Heart right ventricle (tissue), 16 donors: ENCODE data around the gene SIN3A. TPM values are rescaled to one million over a fixed set of nuclear protein-coding genes. Genes with fewer than 3 reads are reported as not detected.

ENCODE experiments used
- ATAC-seq, 8 donors: fragments of 200-7000 bp; cut with Tn5 transposase; one replicate each; pipeline ENCODE4 v1.9.1; 2020; ENCODE audit warnings: mild to moderate bottlenecking in 8 of 8, moderate library complexity in 8 of 8, moderate number of reproducible peaks in 1 of 8
- DNase-seq, 2 donors: peaks; one replicate each; pipeline ENCODE4 v3.0.0-alpha.2; 2020
- H3K27ac ChIP-seq, 10 donors: fragments of 200-600 bp; sonication (generic) in 2 of 10; one replicate each; pipeline versions ENCODE4 v1.5.0 to v1.8.0; 2020 to 2022; ENCODE audit warnings: mild to moderate bottlenecking in 3 of 10
- H3K27me3 ChIP-seq, 7 donors: fragments of 200-600 bp; one replicate each; pipeline ENCODE4 v1.8.0; 2021 to 2022; ENCODE audit warnings: mild to moderate bottlenecking in 2 of 7
- H3K36me3 ChIP-seq, 9 donors: fragments of 200-600 bp; sonication (generic) in 1 of 9; one replicate each; pipeline versions ENCODE4 v1.5.0 to v1.8.0; 2020 to 2022; ENCODE audit warnings: mild to moderate bottlenecking in 2 of 9
- H3K4me1 ChIP-seq, 9 donors: fragments of 200-600 bp; sonication (generic) in 1 of 9; one replicate each; pipeline versions ENCODE4 v1.5.0 to v1.8.0; 2020 to 2022; ENCODE audit warnings: mild to moderate bottlenecking in 4 of 9
- H3K4me3 ChIP-seq, 10 donors: fragments of 200-600 bp; sonication (generic) in 2 of 10; one replicate each; pipeline versions ENCODE4 v1.5.0 to v1.8.0; 2020 to 2022; ENCODE audit warnings: mild to moderate bottlenecking in 7 of 10, moderate library complexity in 2 of 10
- H3K9me3 ChIP-seq, 11 donors: fragments of 200-600 bp in 10 of 11; sonication (generic) in 2 of 11; one replicate each; pipeline versions ENCODE4 v1.5.0 to v1.8.0; 2013 to 2022; ENCODE audit warnings: mild to moderate bottlenecking in 2 of 11, control low read depth in 1 of 11, moderate library complexity in 1 of 11
- WGBS, 2 donors: extraction: QIAGEN DNeasy Blood & Tissue Kit; methylation state at CpG; one replicate each; pipeline ENCODE4 v1.1.7; 2013; ENCODE audit warnings: inconsistent platforms in 1 of 2; 5-methylcytosine and 5-hydroxymethylcytosine counted together
- intact Hi-C, 10 donors: fragments of 100-400 bp; cut with DNase I; formaldehyde crosslinking; loops; one replicate each; pipeline versions ENCODE4 v1.11.1 to v1.14.2; 2022
- polyA plus RNA-seq, 2 donors: library from polyadenylated mRNA; stranded (reverse); fragments of 200-250 nt; gene quantifications; one replicate each; pipeline ENCODE4 v1.2.3, GENCODE V29; 2013
- total RNA-seq, 10 donors: library from RNA; stranded (reverse); fragmentation: NEBNext Ultra II Directional in 3 of 10; extraction: Animal tissue kit (Norgen Biotek cat#: 25700) in 3 of 10; gene quantifications; one replicate each; pipeline versions ENCODE4 v1.2.1 to v1.2.4, GENCODE V29; 2021 to 2023
- TF ChIP-seq, protein P1 (sequence below), 9 donors: fragments of 200-600 bp; sonication (generic) in 2 of 9; IDR thresholded peaks; one replicate each; pipeline versions ENCODE4 v1.5.0 to v1.8.0; 2021 to 2022; ENCODE audit warnings: antibody characterized with exemption in 9 of 9, mild to moderate bottlenecking in 5 of 9, moderate library complexity in 1 of 9
- donor health status: Arrhythmogenic right ventricular cardiomyopathy.
- donor health status: ischemic (EF 13 %, LVEDD 7.1; RV severe dilation, severe dysfunction).
- donor health status: healthy with polysubstance abuse.
- donor health status: DM: no; HTN: yes; CAD: no.
- donor health status: DM: no; HTN: no; CAD: no.
- donor health status: ischemic (EF 25% LVEDD 6.9; RV normal size, moderate dysfunction).
- donor health status: ischemic (EF 25% LVEDD 5.7; RV mildly dilated, moderate dysfunction).
- donor health status: healthy.
- donor health status: DM: yes; HTN: yes; CAD: no.
- donor health status: Ischemic cardiomyopathy.
- donor health status: ischemic (EF 35%, LVEDD 5.7; RV mildly dilated, moderate dysfunction).
- donor health status: nonischemic (EF 11% LVEDD 7.7; RV severe dilation, severe dysfunction).
- donor health status: DM: yes; HTN: yes; CAD: no.
- donor health status: PGD.
- donor health status: ischemic (EF 29% LVEDD 5.4; RV normal size, mild dysfunction).
- donor health status: nonischemic (EF 23%, LVEDD 6.1; RV moderate dilation, normal function).

SIN3A gene
- total and polyA plus RNA-seq, 12 donors, result 7.9 to 41.8 (median 29.3) TPM

DNA sequence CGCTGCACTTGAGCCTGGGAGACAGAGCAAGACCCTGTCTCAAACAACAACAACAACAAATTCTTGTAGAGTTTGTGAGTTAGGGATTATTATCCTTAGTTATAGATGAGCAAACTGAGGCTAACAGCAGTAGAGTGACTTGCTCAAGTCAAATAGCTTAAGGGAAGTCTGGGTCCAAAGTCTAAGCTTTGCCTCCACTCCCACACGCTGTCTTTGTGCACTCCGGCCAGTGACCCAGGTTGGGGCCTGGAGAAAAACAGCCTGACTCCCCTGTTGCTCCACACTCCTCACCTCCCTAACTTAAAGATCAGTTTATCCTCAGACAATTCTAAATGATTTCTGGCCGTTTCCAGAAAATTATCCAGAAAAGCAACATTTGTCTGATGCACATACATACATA lies 9.2 kb upstream of the SIN3A start:
- intact Hi-C loops, result loop anchor here in 2 of 10 donors (10.0 kb wide), 2 partner anchors 114 to 144 kb away; partner anchors contain the start of gene PTPN9 (in 1 of the 2)
- H3K4me3 ChIP-seq, result no peak overlapping the region
- H3K36me3 ChIP-seq, result peaks cover 0 to 8% (median 0%) of the 10 kb centered on the region in 9 donors
- no peak overlapping the region for H3K27ac ChIP-seq
- no peak for ATAC-seq
- no peaks in the 10 kb centered on the region for H3K27me3 ChIP-seq
- TF ChIP-seq, protein P1, sequence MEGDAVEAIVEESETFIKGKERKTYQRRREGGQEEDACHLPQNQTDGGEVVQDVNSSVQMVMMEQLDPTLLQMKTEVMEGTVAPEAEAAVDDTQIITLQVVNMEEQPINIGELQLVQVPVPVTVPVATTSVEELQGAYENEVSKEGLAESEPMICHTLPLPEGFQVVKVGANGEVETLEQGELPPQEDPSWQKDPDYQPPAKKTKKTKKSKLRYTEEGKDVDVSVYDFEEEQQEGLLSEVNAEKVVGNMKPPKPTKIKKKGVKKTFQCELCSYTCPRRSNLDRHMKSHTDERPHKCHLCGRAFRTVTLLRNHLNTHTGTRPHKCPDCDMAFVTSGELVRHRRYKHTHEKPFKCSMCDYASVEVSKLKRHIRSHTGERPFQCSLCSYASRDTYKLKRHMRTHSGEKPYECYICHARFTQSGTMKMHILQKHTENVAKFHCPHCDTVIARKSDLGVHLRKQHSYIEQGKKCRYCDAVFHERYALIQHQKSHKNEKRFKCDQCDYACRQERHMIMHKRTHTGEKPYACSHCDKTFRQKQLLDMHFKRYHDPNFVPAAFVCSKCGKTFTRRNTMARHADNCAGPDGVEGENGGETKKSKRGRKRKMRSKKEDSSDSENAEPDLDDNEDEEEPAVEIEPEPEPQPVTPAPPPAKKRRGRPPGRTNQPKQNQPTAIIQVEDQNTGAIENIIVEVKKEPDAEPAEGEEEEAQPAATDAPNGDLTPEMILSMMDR (IDR thresholded peaks at IDR 0.05), result no peak
- peaks cover 0 to 11% (median 6%) of the 10 kb centered on the region in 9 donors for H3K4me1 ChIP-seq
- DNase-seq, result no peak
- 92 to 94% methylated on average over 4 of the region's 4 CpGs for WGBS, 2 donors
- H3K9me3 ChIP-seq, result no peaks in the 10 kb centered on the region

DNA sequence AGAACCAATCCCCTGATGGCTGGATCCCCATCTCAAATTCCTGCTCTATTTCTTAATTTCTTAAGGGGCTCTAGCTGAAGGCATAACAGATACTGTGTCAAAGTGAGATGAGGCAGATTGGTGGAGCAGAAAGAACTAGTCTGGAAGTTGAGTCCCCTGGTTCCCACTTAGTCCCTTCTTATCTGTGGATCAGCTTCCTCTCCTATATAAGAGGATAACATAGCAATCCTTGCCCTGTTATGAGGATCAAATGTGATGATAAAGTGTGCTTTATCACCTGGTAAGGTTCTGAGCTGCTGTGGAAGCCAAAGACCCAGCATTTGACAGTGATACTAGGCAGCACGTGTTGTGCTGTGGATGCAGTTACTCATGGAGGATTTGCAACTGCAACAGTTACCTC lies 8.1 kb upstream of the SIN3A start:
- no peak for ATAC-seq
- DNase-seq, result no peak
- no peaks in the 10 kb centered on the region for H3K27me3 ChIP-seq
- peaks cover 0 to 16% (median 6%) of the 10 kb centered on the region in 9 donors for H3K4me1 ChIP-seq
- 58 to 67% methylated on average over 1 of the region's 1 CpG for WGBS, 2 donors
- TF ChIP-seq, protein P1 (IDR thresholded peaks at IDR 0.05), result no peak
- intact Hi-C loops, result loop anchor here in 1 of 10 donors (10.0 kb wide), 1 partner anchor 165 kb away; the partner anchor contains the start of gene SNUPN
- H3K36me3 ChIP-seq, result peaks cover 0 to under 1% (median 0%) of the 10 kb centered on the region in 9 donors
- no peak overlapping the region for H3K27ac ChIP-seq
- no peaks in the 10 kb centered on the region for H3K9me3 ChIP-seq
- H3K4me3 ChIP-seq, result no peak overlapping the region

DNA sequence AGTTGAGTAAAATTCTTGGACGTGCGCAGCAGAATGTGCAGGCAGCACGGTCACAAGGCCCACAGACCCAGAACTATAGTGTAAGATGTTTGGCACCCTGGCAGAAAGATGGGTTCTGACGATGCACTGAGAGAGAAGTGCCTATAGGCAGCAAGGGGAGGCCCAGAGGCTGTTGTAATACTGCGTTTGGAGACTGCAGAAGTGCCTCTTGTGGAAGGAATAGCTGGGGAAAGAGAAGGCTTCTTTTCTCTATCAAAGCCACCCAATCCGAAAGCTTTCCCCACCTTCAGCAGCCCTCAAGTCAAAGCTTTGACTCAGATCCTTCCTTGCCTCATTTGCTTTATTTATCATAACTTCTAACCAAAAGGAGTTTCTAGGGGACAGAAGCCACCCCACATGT lies 5.2 kb upstream of the SIN3A start:
- intact Hi-C loops, result loop anchor here in 1 of 10 donors (10.0 kb wide), 1 partner anchor 168 kb away; the partner anchor contains the start of gene SNUPN
- H3K4me3 ChIP-seq, result peak overlapping the region in 2 of 10 donors; percentile 95 to 97

DNA sequence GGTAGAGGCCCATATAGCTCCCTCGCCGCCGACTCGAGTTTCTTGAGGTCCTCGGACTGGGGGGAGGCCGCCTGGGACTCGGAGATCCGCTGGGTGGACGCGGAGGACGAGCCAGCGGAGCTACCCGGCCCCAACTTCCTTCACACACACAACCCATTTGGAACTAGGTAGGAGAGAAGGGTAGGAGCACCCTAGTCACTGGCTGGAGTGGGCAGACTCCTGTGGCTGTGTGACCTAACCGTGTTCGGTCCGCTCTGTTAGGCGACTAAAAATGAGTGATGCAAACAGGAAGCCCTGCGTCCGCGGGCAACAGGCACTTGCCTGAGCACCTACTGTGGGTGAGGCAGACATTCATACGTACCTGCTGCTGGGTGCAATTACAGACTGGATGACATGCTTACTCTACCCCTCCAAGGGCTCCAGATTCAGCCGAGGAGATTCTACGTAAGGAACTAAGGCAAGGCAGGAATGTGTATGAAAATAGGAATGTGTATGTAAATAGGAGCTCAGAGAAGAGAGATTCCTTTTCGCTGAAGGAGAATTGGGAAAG lies 4.6 kb upstream of the SIN3A start:
- Histone ChIP-seq H3K4me1 (peaks cover 0 to 26% (median 15%) of the 10 kb centered on the region in 9 donors), H3K36me3 (no peaks in the 10 kb centered on the region), H3K27me3 (no peaks in the 10 kb centered on the region), H3K4me3 (peak overlapping the region; percentile 61 to 99 (median 94)), H3K27ac (peak overlapping the region; percentile 90 to 99 (median 98)), H3K9me3 (no peaks in the 10 kb centered on the region)
- intact Hi-C loops, result loop anchor here in 1 of 10 donors (10.0 kb wide), 1 partner anchor 169 kb away; the partner anchor contains the start of gene SNUPN
- ATAC-seq, result no peak
- 2% methylated on average over 24 of the region's 24 CpGs for WGBS, 2 donors
- no peak for DNase-seq
- TF ChIP-seq, protein P1 (IDR thresholded peaks at IDR 0.05), result no peak

More for the DNA sequence above, 5.2 kb upstream of the SIN3A start:
- WGBS, 2 donors, result 59 to 66% methylated on average over 6 of the region's 6 CpGs
- ATAC-seq, result no peak
- TF ChIP-seq, protein P1 (IDR thresholded peaks at IDR 0.05), result no peak
- peaks cover 0 to 26% (median 15%) of the 10 kb centered on the region in 9 donors for H3K4me1 ChIP-seq
- H3K27me3 ChIP-seq, result no peaks in the 10 kb centered on the region
- H3K36me3 ChIP-seq, result no peaks in the 10 kb centered on the region
- no peak overlapping the region for H3K27ac ChIP-seq
- DNase-seq, result no peak
- H3K9me3 ChIP-seq, result no peaks in the 10 kb centered on the region
